GM12874 (cell line): Measurements from ENCODE around the gene RNF130.

Experiments used
- TF ChIP-seq, protein P1 (sequence below): IDR thresholded peaks from 2 replicates; pipeline ENCODE4 v1.5.1; 2011; ENCODE audit warnings: low read depth, mild to moderate bottlenecking, control low read depth, low read length, moderate library complexity; ENCODE audit not compliant: insufficient read depth

The RNF130 gene, protein sequence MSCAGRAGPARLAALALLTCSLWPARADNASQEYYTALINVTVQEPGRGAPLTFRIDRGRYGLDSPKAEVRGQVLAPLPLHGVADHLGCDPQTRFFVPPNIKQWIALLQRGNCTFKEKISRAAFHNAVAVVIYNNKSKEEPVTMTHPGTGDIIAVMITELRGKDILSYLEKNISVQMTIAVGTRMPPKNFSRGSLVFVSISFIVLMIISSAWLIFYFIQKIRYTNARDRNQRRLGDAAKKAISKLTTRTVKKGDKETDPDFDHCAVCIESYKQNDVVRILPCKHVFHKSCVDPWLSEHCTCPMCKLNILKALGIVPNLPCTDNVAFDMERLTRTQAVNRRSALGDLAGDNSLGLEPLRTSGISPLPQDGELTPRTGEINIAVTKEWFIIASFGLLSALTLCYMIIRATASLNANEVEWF

DNA sequence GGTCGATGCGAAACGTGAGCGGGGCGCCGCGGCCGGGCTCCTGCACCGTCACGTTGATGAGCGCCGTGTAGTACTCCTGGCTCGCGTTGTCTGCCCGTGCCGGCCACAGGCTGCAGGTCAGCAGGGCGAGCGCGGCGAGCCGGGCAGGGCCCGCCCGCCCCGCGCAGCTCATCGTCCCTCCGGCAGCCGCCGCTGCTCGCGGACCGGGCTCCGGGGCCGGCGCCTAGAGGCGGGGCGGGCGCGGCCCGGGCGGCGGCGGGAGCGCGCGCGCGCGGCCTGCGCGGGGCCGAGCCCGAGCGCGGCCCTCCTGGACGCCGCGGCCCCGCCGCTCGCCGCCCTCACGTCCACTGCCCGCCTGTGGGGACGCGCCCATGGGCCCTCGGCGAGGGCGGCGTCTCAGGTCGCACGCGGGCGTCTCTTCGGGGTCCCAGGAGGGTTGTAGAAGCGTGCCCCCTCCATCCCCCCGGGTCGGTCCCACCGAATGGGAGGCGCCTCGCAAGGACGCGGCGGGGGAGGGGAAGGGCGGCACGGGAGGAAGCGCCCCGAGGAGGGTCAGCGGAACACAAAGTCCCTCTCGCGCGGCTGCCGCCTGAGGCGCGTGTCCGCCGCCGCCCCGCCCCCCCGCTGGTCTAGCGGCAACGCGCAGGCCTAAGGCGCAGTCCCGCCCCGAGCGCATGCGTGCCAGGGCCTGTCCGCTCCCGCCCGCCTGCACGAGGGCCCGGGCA, at the start of gene RNF130:
Gene RNF130 (minus strand): TSS at position 229 of the 725 bp plus-strand sequence. CDS start 57 bp downstream, at position 172.
- TF ChIP-seq, protein P1, sequence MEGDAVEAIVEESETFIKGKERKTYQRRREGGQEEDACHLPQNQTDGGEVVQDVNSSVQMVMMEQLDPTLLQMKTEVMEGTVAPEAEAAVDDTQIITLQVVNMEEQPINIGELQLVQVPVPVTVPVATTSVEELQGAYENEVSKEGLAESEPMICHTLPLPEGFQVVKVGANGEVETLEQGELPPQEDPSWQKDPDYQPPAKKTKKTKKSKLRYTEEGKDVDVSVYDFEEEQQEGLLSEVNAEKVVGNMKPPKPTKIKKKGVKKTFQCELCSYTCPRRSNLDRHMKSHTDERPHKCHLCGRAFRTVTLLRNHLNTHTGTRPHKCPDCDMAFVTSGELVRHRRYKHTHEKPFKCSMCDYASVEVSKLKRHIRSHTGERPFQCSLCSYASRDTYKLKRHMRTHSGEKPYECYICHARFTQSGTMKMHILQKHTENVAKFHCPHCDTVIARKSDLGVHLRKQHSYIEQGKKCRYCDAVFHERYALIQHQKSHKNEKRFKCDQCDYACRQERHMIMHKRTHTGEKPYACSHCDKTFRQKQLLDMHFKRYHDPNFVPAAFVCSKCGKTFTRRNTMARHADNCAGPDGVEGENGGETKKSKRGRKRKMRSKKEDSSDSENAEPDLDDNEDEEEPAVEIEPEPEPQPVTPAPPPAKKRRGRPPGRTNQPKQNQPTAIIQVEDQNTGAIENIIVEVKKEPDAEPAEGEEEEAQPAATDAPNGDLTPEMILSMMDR, result no peak

DNA sequence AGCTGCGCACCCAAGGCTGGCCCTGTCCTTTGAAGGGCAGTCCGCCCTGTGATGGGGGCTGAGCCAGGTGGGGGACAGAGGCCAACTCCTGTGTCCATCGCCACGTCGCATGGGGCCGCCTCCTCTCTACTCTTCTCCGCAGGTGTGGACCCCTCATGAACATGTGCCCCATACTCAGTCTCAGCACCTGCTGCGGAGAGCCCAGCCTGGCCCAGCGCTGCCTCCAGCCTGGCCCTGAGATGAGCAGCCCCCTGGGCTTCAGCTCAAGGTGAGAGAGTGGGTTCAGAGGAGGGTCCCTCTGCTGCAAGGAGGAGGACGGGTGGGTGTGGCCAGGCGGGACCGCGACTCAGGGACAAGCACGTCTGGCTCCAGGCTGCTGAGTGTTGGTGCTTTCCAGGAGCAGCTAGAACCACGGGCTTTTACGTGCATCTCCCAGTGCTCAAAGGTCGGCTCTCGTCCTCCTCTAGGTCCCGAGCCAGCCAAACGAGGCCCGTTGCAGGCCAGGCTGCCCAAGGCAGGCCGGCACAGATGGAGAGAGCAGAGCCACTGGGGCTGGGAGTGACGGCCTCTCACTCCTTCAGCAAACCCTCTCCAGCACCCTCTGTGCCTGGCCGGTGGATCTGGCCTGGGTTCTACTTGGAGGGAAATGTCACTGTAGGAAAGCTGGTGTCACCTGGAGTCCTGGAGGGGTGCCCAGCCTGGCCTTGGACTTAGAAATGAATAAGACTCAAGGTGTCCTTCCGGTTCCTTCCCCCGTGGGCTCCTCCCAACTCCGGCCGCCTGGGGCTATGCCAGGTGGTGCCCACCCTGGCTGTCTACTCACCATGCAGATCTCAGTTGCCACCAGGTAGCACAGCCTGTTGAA, 48.9 kb upstream of the RNF130 start:
- TF ChIP-seq, protein P1, result no peak

DNA sequence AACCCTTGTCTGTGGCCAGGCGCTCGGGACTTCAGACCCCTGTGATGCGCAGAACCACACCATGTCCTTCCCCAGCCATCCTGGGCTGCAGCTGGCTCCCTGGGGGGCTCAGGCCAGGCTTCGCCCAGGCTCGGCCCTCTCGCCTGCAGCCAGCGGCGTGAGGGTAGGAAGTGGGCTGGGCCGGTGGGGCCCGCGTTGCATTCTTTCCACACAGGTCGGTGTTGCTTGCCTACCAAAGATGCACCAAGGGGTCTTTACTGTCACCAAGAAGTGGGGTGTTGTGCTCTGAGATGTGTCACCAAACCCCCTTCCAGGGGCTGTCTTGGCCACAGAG, 48.3 kb upstream of the RNF130 start:
- TF ChIP-seq, protein P1, result no peak

DNA sequence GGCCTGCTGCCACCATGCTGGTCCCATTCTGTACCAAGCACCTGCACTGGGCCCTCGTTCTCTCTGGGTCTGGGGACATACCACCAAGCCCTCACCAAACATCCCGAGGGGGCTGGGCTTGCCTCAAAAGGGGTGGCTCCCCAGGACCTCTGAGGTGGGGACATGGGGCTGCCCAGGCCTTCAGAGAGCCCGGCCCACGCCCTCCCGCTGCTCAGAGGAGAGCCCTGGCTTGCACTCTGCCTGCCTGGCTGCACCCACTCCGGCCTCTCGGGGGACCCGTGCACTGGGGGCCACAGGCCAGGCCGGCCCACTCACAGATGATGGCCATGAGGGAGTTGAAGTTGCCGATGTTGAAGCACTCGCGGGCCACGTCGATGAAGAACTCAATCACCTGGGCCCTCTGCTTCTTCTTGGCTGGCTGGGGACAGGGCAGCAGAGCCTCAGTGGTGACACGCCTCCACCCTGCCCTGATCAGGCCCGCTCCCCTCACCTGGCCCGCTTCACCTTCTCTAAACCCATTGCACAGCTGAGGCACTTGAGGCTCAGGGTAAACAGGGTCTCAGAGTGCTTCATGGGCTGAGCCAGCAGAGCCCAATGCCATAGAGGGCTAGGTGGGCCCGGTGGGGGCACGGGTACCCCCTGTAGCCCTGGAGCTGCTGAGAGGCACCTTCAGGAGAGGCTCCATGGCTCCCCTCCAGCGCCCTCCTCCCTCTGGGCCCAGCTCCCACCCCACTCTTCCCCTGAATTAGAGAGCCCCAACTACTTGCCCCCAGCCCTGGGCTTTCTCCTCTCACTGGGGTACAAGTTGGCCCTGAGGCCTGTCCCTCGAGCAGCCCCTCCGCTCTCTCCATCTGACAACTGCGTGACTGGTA, 47.7 kb upstream of the RNF130 start:
- TF ChIP-seq, protein P1, result no peak

DNA sequence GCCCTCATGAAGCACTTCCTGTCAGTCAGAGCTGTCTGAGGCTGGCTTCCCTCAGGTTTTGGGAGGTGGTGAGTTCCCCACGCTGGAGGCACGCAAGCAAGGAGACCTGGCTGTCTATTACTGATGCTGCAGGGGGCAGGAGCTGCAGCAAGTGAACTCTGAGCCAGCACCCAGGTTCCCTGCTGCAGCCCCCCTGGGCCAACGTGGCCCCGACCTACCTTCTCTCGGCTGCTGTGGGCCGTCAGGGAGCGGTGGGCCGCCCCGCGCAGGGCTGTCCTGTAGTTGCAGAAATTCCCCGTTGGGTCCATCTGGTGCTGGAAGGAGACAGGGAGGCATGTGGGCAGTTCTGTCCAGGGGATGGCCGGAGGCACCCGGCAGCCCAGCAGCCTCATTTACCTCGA, 46.8 kb upstream of the RNF130 start:
- TF ChIP-seq, protein P1, result no peak

DNA sequence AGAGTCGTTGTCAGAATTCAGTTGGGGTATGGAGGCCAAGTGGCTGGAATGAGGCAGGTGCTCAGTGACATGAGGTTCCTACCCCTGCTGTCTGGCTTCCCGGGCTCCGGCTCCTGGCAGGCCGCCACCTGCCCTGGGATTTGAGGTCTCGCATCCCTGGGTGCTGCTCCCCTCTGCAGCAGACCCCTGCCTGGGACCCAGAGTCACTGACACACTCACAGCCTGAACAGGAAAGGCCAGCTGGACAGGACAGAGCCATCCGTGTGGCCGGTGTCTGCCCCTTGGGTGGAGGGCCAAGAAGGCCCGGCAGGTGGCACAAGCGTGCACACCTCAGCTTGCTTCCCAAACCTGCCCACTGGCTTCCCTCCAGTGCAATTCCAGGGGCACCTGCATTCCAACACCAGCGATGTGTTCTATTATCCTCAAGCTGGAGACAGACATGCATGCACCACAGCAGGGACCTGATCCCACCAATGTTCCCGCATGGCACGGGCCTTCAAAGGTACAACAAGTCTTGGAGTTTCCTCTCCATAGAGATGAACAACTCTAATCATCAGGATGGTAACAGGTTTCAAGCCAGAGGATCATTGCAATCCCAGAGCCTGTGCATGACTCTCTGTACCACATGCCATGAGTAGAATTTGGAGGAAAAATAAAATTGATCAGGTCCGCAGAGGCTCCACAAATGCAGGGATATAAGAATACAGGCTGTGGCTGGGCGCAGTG, 45.6 kb upstream of the RNF130 start:
- TF ChIP-seq, protein P1, result 0 out of 2 replicates have a peak, but pooled peaks have one; percentile 19
